HUES6 (cell line): Measurements from ENCODE around the gene NTRK1.

Experiments
- H3K27ac ChIP-seq: 2 replicates; pipeline ENCODE4 v1.7.0; 2013; ENCODE audit warnings: low read depth, mild to moderate bottlenecking, low read length, inconsistent platforms
- H3K27me3 ChIP-seq: 2 replicates; pipeline ENCODE4 v1.6.1; 2013; ENCODE audit warnings: low read length; ENCODE audit not compliant: control insufficient read depth, insufficient read depth
- H3K36me3 ChIP-seq: 2 replicates; pipeline ENCODE4 v1.6.1; 2013; ENCODE audit warnings: low read length; ENCODE audit not compliant: control insufficient read depth, insufficient read depth
- H3K4me1 ChIP-seq: 2 replicates; pipeline ENCODE4 v1.6.1; 2013; ENCODE audit warnings: low read length; ENCODE audit not compliant: control insufficient read depth, insufficient read depth
- H3K4me3 ChIP-seq: 2 replicates; pipeline ENCODE4 v1.5.1; 2013; ENCODE audit warnings: low read depth, low read length
- H3K9ac ChIP-seq: one replicate; pipeline ENCODE4 v1.6.1; 2013; ENCODE audit warnings: mild to moderate bottlenecking, low read length
- H3K9me3 ChIP-seq: 2 replicates; pipeline ENCODE4 v1.6.1; 2013; ENCODE audit warnings: low read depth, low read length; ENCODE audit not compliant: control insufficient read depth, insufficient read depth

The NTRK1 gene

GRCh38 chr1:156860628-156861423 lies at the start of gene NTRK1:
NTRK1 (plus strand) TSS chr1:156860865; CDS start chr1:156860935, 70 bp downstream.
- Histone ChIP-seq H3K4me3 (peak within 1 kb of the TSS; percentile 74), H3K27me3 (peaks cover 97% of the 10 kb centered on the region), H3K27ac (no peak within 1 kb of the TSS), H3K9me3 (no peaks in the 10 kb centered on the region), H3K36me3 (no peaks in the 10 kb centered on the region), H3K9ac (no peak within 1 kb of the TSS), H3K4me1 (peaks cover 21% of the 10 kb centered on the region)

- Histone ChIP-seq H3K36me3 (no peaks in the 10 kb centered on the region), H3K27me3 (peaks cover 44% of the 10 kb centered on the region), H3K27ac (no peak overlapping the region), H3K4me1 (peaks cover 27% of the 10 kb centered on the region), H3K4me3 (no peak overlapping the region), H3K9ac (no peak overlapping the region), H3K9me3 (no peaks in the 10 kb centered on the region)
Observed at GRCh38 chr1:156811168-156811567, 49.5 kb upstream of the NTRK1 start.

- Histone ChIP-seq H3K4me1 (peaks cover 36% of the 10 kb centered on the region), H3K9ac (no peak overlapping the region), H3K4me3 (no peak overlapping the region), H3K27ac (no peak overlapping the region), H3K27me3 (peaks cover 50% of the 10 kb centered on the region), H3K36me3 (no peaks in the 10 kb centered on the region), H3K9me3 (no peaks in the 10 kb centered on the region)
Observed at GRCh38 chr1:156812293-156812990, 48.2 kb upstream of the NTRK1 start.

GRCh38 chr1:156813298-156813697 lies 47.4 kb upstream of the NTRK1 start:
- no peaks in the 10 kb centered on the region for H3K36me3 ChIP-seq
- H3K4me3 ChIP-seq, result peak overlapping the region; percentile 54
- peaks cover 36% of the 10 kb centered on the region for H3K4me1 ChIP-seq

GRCh38 chr1:156813750-156814570 lies 46.7 kb upstream of the NTRK1 start:
- Histone ChIP-seq H3K9me3 (no peaks in the 10 kb centered on the region), H3K36me3 (no peaks in the 10 kb centered on the region), H3K27ac (no peak overlapping the region), H3K9ac (peak overlapping the region; percentile 54), H3K4me1 (peaks cover 36% of the 10 kb centered on the region), H3K27me3 (peaks cover 50% of the 10 kb centered on the region), H3K4me3 (peak overlapping the region; percentile 54)

More at GRCh38 chr1:156813298-156813697, 47.4 kb upstream of the NTRK1 start:
- Histone ChIP-seq H3K27me3 (peaks cover 50% of the 10 kb centered on the region), H3K27ac (no peak overlapping the region), H3K9me3 (no peaks in the 10 kb centered on the region), H3K9ac (peak overlapping the region; percentile 54)

GRCh38 chr1:156814571-156815260 lies 45.9 kb upstream of the NTRK1 start:
- no peaks in the 10 kb centered on the region for H3K9me3 ChIP-seq
- no peaks in the 10 kb centered on the region for H3K36me3 ChIP-seq
- no peak overlapping the region for H3K27ac ChIP-seq
- peaks cover 50% of the 10 kb centered on the region for H3K27me3 ChIP-seq
- peak overlapping the region; percentile 54; the same call in 1 of the 2 replicates for H3K4me3 ChIP-seq
- H3K4me1 ChIP-seq, result peaks cover 36% of the 10 kb centered on the region
- H3K9ac ChIP-seq, result peak overlapping the region; percentile 47

GRCh38 chr1:156815307-156815826 lies 45.3 kb upstream of the NTRK1 start:
- H3K4me1 ChIP-seq, result peaks cover 36% of the 10 kb centered on the region
- H3K9me3 ChIP-seq, result no peaks in the 10 kb centered on the region
- no peak overlapping the region for H3K27ac ChIP-seq
- H3K9ac ChIP-seq, result peak overlapping the region; percentile 13
- no peaks in the 10 kb centered on the region for H3K36me3 ChIP-seq
- H3K4me3 ChIP-seq, result no peak overlapping the region
- peaks cover 50% of the 10 kb centered on the region for H3K27me3 ChIP-seq

- Histone ChIP-seq H3K9ac (no peak overlapping the region), H3K4me3 (no peak overlapping the region)
Observed at GRCh38 chr1:156815961-156816422, 44.7 kb upstream of the NTRK1 start.

GRCh38 chr1:156816561-156817328 lies 43.9 kb upstream of the NTRK1 start, which contains the start of gene SH2D2A:
SH2D2A (minus strand) TSS chr1:156816848; CDS start chr1:156816708, 140 bp downstream.
- no peak within 1 kb of the TSS for H3K4me3 ChIP-seq
- H3K4me1 ChIP-seq, result peaks cover 36% of the 10 kb centered on the region
- H3K27me3 ChIP-seq, result peaks cover 54% of the 10 kb centered on the region
- no peak within 1 kb of the TSS for H3K27ac ChIP-seq
- H3K36me3 ChIP-seq, result no peaks in the 10 kb centered on the region
- peak within 1 kb of the TSS; percentile 13 for H3K9ac ChIP-seq
- H3K9me3 ChIP-seq, result no peaks in the 10 kb centered on the region

More at GRCh38 chr1:156815961-156816422, 44.7 kb upstream of the NTRK1 start:
- Histone ChIP-seq H3K4me1 (peaks cover 36% of the 10 kb centered on the region), H3K9me3 (no peaks in the 10 kb centered on the region), H3K36me3 (no peaks in the 10 kb centered on the region), H3K27ac (no peak overlapping the region), H3K27me3 (peaks cover 50% of the 10 kb centered on the region)
